Measurements from ENCODE around the gene SCAMP1. TPM values are rescaled to one million over a fixed set of nuclear protein-coding genes. Genes with fewer than 3 reads are reported as not detected.

The SCAMP1 gene
- total and polyA plus RNA-seq, 2 experiments from 2014 or later: 22.4 to 47.6 TPM

GRCh38 chr5:78364005-78364404, 3.6 kb downstream of the SCAMP1 start:
- no peak for DNase-seq (ENCODE audit: low spot score)
- Histone ChIP-seq H3K4me3 (no peak overlapping the region), H2AFZ (no peak overlapping the region), H3K4me2 (no peak overlapping the region), H4K20me1 (ENCODE audit: insufficient read depth, poor library complexity, severe bottlenecking) (no peaks in the 10 kb centered on the region), H3K9me3 (ENCODE audit: low read depth) (no peaks in the 10 kb centered on the region), H3K4me1 (ENCODE audit: insufficient read depth) (peaks cover 16% of the 10 kb centered on the region), H3K27ac (no peak overlapping the region), H3K9me2 (replicated peaks; ENCODE audit: insufficient read depth) (no peaks in the 10 kb centered on the region), H3K27me3 (no peaks in the 10 kb centered on the region), H3K79me2 (peaks cover 88% of the 10 kb centered on the region), H3K36me3 (replicated peaks; ENCODE audit: insufficient read depth, low read depth) (no peaks in the 10 kb centered on the region)
- WGBS (ENCODE audit: low lambda C conversion rate, missing lambda C conversion rate): 91% methylated on average over 1 of the region's 1 CpG
- TF ChIP-seq CTCF (IDR thresholded peaks at IDR 0.05; ENCODE audit: poor library complexity): no peak
- TF ChIP-seq EZH2 (IDR thresholded peaks at IDR 0.05; ENCODE audit: borderline replicate concordance): no peak

DNA sequence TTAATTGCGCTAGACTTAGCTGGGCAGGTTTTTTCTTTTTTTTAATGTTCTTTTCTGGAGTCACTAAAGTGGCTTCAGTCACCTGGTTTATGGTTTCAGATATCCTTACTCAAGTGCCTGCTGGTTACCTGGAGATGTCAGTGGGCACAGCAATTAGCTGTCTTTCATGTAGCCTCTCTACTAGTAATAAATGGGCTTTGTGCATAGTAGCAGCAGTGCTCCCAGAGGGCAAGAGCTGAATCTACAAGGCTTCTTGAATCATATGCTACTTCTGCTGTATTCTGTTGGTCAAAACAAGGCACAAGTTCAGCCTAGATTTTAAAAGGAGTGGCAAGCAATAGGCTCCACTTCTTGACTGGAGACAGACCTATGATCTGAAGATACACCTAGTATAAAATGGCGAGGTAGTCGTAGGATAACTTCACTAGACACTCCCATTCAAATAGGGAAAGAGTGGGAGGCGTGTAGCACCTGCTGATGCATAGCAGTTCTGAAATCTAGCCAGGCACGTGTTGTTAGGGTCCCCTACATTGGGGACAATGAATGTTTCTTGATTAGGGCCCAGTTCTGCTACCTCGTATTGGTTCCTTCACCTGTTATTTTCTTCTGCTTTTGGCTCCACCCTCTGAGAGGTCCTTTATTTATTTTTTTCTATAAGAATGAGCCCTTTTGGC, 7.0 kb downstream of the SCAMP1 start:
- DNase-seq (ENCODE audit: low spot score): no peak
- TF ChIP-seq EZH2phosphoT487 (IDR thresholded peaks at IDR 0.05; ENCODE audit: low read depth, severe bottlenecking, unreplicated experiment): no peak
- peak; percentile 8 for TF ChIP-seq CTCF (IDR thresholded peaks at IDR 0.05; ENCODE audit: poor library complexity)
- TF ChIP-seq EZH2 (IDR thresholded peaks at IDR 0.05; ENCODE audit: borderline replicate concordance): no peak
- no peaks in the 10 kb centered on the region for H3K36me3 ChIP-seq (replicated peaks; ENCODE audit: insufficient read depth, low read depth)
- no peak overlapping the region for H3K4me2 ChIP-seq
- no peak overlapping the region for H2AFZ ChIP-seq
- 89% methylated on average over 6 of the region's 6 CpGs for WGBS (ENCODE audit: low lambda C conversion rate, missing lambda C conversion rate)
- no peaks in the 10 kb centered on the region for H3K27me3 ChIP-seq
- no peaks in the 10 kb centered on the region for H3K9me2 ChIP-seq (replicated peaks; ENCODE audit: insufficient read depth)
- peaks cover 97% of the 10 kb centered on the region for H3K79me2 ChIP-seq
- no peaks in the 10 kb centered on the region for H3K9me3 ChIP-seq (ENCODE audit: low read depth)
- no peaks in the 10 kb centered on the region for H3K4me1 ChIP-seq (ENCODE audit: insufficient read depth)
- peaks cover 2% of the 10 kb centered on the region for H4K20me1 ChIP-seq (ENCODE audit: insufficient read depth, poor library complexity, severe bottlenecking)
- H3K4me3 ChIP-seq: no peak overlapping the region
- no peak overlapping the region for H3K27ac ChIP-seq

GRCh38 chr5:78369680-78370079, 9.3 kb downstream of the SCAMP1 start:
- no peaks in the 10 kb centered on the region for H3K27me3 ChIP-seq
- H3K79me2 ChIP-seq: peaks cover 95% of the 10 kb centered on the region
- DNase-seq (ENCODE audit: low spot score): no peak
- H3K9me2 ChIP-seq (replicated peaks; ENCODE audit: insufficient read depth): no peaks in the 10 kb centered on the region
- H3K36me3 ChIP-seq (replicated peaks; ENCODE audit: insufficient read depth, low read depth): no peaks in the 10 kb centered on the region
- H3K27ac ChIP-seq: no peak overlapping the region
- H2AFZ ChIP-seq: no peak overlapping the region
- H3K4me2 ChIP-seq: no peak overlapping the region
- peaks cover 4% of the 10 kb centered on the region for H3K4me1 ChIP-seq (ENCODE audit: insufficient read depth)
- 96% methylated on average over 2 of the region's 2 CpGs for WGBS (ENCODE audit: low lambda C conversion rate, missing lambda C conversion rate)
- no peak for TF ChIP-seq EZH2phosphoT487 (IDR thresholded peaks at IDR 0.05; ENCODE audit: low read depth, severe bottlenecking, unreplicated experiment)
- TF ChIP-seq EZH2 (IDR thresholded peaks at IDR 0.05; ENCODE audit: borderline replicate concordance): no peak
- no peak for TF ChIP-seq CTCF (IDR thresholded peaks at IDR 0.05; ENCODE audit: poor library complexity)
- peaks cover 4% of the 10 kb centered on the region for H4K20me1 ChIP-seq (ENCODE audit: insufficient read depth, poor library complexity, severe bottlenecking)
- no peak overlapping the region for H3K4me3 ChIP-seq
- H3K9me3 ChIP-seq (ENCODE audit: low read depth): no peaks in the 10 kb centered on the region

Measured in hepatocyte (in vitro differentiated cells).